Gastroesophageal sphincter (tissue), 2 donors: Measurements from ENCODE around the gene PCDH9.

Experiments
- EP300 ChIP-seq: sonication (generic); formaldehyde crosslinking; IDR thresholded peaks from one replicate; pipeline ENCODE4 v1.6.1; 2017; ENCODE audit warnings: antibody characterized with exemption, mild to moderate bottlenecking
- POLR2A ChIP-seq, 2 donors: fragments of 450-650 bp; IDR thresholded peaks; one replicate each; pipeline ENCODE4 v1.6.1; 2017; ENCODE audit warnings: antibody characterized with exemption in 2 of 2, mild to moderate bottlenecking in 2 of 2, moderate library complexity in 1 of 2

DNA sequence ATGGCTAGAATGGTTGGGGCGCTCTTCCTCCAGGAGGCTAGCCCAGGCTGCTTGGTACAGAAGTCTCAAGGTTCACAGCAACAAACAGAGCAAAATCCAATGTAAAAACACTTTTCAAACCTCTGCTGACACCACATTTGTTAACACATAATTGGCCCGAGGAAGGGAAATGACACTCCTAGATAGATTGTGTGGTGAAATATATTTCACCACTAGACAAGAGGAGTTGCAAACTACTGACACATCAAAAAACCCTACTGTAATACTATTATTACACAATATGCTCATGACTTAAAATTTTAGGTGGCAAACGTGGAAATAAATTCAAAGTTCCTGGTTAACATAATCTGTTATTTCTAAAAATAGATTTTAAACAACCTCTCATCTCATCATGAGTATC, 643.6 kb downstream of the PCDH9 start:
- TF ChIP-seq POLR2A (IDR thresholded peaks at IDR 0.05) (no peak), EP300 (no peak)
